ENCODE measurements around the gene PRDM5. TPM values are rescaled to one million over a fixed set of nuclear protein-coding genes. Genes with fewer than 3 reads are reported as not detected.

Gene PRDM5
- total and polyA plus RNA-seq, 9 of the 15 experiments (the other 6 are each of a cell fraction or from before 2014, with no cell fraction given), result not detected

DNA sequence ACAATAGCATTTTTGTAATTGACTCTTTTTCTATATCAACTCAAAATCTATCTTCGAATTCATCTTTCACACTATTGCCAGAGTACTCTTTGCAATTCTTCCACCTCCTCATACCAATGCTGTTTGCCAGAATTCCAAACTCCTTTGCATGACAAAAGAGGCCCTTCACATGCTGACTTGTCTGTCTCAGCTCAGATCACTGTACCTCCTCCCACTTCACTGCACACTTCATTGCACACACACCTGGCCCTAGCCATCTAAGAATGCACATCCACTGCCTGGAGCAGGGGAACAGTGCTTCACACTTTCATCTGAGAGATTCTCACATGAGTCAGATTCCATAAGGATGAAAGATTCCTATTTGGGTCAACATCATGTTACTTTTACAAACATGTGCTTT lies 56.5 kb downstream of the PRDM5 start:
- FAIRE-seq, result no peak
- DNase-seq (ENCODE audit: extremely low read depth in 1 of 4, low spot score in 3 of 4), result no peak
- Histone ChIP-seq H3K27ac (ENCODE audit: extremely low read depth, low read depth, low read length) (no peak overlapping the region), H3K79me2 (ENCODE audit: control insufficient read depth, insufficient read depth, low read length) (no peaks in the 10 kb centered on the region), H3K9me1 (ENCODE audit: control insufficient read depth, insufficient read depth, low read length) (no peaks in the 10 kb centered on the region), H3K36me3 (ENCODE audit: control insufficient read depth, insufficient read depth, low read length) (no peaks in the 10 kb centered on the region), H3K4me2 (ENCODE audit: insufficient read depth, low read length) (no peak overlapping the region), H3K4me1 (replicated peaks in 1 of 2; ENCODE audit: control insufficient read depth in 2 of 2, insufficient read depth in 2 of 2, low read length in 2 of 2) (no peaks in the 10 kb centered on the region), H2AFZ (ENCODE audit: low read depth, low read length) (no peak overlapping the region), H3K9me3 (replicated peaks; ENCODE audit: control insufficient read depth, insufficient read depth, low read depth, low read length) (no peaks in the 10 kb centered on the region; the same call in 1 of the 2 replicates), H3K9ac (ENCODE audit: insufficient read depth in 1 of 2, low read depth in 2 of 2, low read length in 2 of 2) (no peak overlapping the region), H3K4me3 (no peak overlapping the region), H3K27me3 (ENCODE audit: control insufficient read depth in 2 of 2, insufficient read depth in 2 of 2, low read length in 2 of 2) (no peaks in the 10 kb centered on the region), H4K20me1 (replicated peaks; ENCODE audit: control insufficient read depth, insufficient read depth, low read length) (no peaks in the 10 kb centered on the region)
- intact Hi-C loops (cut with micrococcal nuclease), result no loop called here
- BruUV-seq (replicated peaks), result no TSS peak
- TF ChIP-seq JUND (IDR thresholded peaks at IDR 0.05; ENCODE audit: borderline replicate concordance, low read depth, low read length) (no peak), JUND (tag; IDR thresholded peaks at IDR 0.05; ENCODE audit: borderline replicate concordance, low read depth, low read length) (no peak), ZNF75A (CRISPR knock-in tag; IDR thresholded peaks at IDR 0.05) (no peak)
- ChIA-PET POLR2A (no interaction called here), CTCF (ENCODE audit: low intra/inter-chr PET ratio) (no interaction called here)
- in situ Hi-C loops (cut with MboI), result no loop called here
- WGBS (ENCODE audit: insufficient coverage, low coverage, missing lambda C conversion rate), result 0% methylated on average over 1 of the region's 1 CpG
- no peak for ATAC-seq

DNA sequence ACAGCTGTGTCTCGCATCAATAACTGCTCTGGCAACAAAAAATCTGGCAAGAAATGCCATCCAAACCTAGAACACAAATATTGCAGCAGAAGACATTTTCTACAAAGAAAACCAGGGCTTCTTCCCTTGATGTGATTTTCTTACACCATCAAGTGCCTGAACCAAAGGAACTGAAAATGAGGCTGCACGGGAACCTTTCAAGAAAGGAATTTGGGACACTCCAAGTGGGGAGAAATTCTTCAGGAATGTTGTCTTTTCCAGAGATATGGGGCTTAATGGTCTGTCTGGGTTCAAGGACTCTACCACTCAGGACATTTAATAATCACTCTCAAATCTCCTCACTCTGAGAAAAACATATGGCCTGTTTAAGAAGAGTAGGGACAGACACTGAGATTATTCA lies 57.6 kb downstream of the PRDM5 start:
- 0% methylated on average over 2 of the region's 2 CpGs for WGBS (ENCODE audit: insufficient coverage, low coverage, missing lambda C conversion rate)
- no peak for TF ChIP-seq FOXK1 (CRISPR knock-in tag; IDR thresholded peaks at IDR 0.05; ENCODE audit: borderline replicate concordance)
- TF ChIP-seq ZBTB8A (IDR thresholded peaks at IDR 0.05; ENCODE audit: partially characterized antibody), result no peak
- TF ChIP-seq ILK (tag; IDR thresholded peaks at IDR 0.05; ENCODE audit: borderline replicate concordance, low read depth), result no peak
- TF ChIP-seq, protein P1, sequence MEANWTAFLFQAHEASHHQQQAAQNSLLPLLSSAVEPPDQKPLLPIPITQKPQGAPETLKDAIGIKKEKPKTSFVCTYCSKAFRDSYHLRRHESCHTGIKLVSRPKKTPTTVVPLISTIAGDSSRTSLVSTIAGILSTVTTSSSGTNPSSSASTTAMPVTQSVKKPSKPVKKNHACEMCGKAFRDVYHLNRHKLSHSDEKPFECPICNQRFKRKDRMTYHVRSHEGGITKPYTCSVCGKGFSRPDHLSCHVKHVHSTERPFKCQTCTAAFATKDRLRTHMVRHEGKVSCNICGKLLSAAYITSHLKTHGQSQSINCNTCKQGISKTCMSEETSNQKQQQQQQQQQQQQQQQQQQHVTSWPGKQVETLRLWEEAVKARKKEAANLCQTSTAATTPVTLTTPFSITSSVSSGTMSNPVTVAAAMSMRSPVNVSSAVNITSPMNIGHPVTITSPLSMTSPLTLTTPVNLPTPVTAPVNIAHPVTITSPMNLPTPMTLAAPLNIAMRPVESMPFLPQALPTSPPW (CRISPR knock-in tag; IDR thresholded peaks at IDR 0.05), result no peak
- no peak for TF ChIP-seq ZNF778 (CRISPR knock-in tag; IDR thresholded peaks at IDR 0.05)
- TF ChIP-seq KDM5B (IDR thresholded peaks at IDR 0.05; ENCODE audit: insufficient replicate concordance, low read depth, low read length), result no peak
- TF ChIP-seq SMARCB1 (IDR thresholded peaks at IDR 0.05; ENCODE audit: insufficient read length, low read depth), result no peak
- TF ChIP-seq PHF21A (IDR thresholded peaks at IDR 0.05; ENCODE audit: borderline replicate concordance, low read depth), result no peak
- TF ChIP-seq, protein P2, sequence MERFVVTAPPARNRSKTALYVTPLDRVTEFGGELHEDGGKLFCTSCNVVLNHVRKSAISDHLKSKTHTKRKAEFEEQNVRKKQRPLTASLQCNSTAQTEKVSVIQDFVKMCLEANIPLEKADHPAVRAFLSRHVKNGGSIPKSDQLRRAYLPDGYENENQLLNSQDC (CRISPR knock-in tag; IDR thresholded peaks at IDR 0.05), result no peak
- no peak for TF ChIP-seq CCNT2 (IDR thresholded peaks at IDR 0.05; ENCODE audit: borderline replicate concordance, extremely low read depth, insufficient read length, low read depth, low read length)
- no peak for TF ChIP-seq SMAD1 (IDR thresholded peaks at IDR 0.05; ENCODE audit: low read depth, low read length, partially characterized antibody)
- TF ChIP-seq SREBF1 (IDR thresholded peaks at IDR 0.05; ENCODE audit: borderline replicate concordance, low read depth, low read length), result no peak

More for the DNA sequence above, 57.6 kb downstream of the PRDM5 start:
- Histone ChIP-seq H3K9me1 (ENCODE audit: control insufficient read depth, insufficient read depth, low read length) (no peaks in the 10 kb centered on the region), H3K9ac (ENCODE audit: insufficient read depth in 1 of 2, low read depth in 2 of 2, low read length in 2 of 2) (no peak overlapping the region), H3K4me3 (no peak overlapping the region), H3K79me2 (ENCODE audit: control insufficient read depth, insufficient read depth, low read length) (no peaks in the 10 kb centered on the region), H3K9me3 (replicated peaks; ENCODE audit: control insufficient read depth, insufficient read depth, low read depth, low read length) (no peaks in the 10 kb centered on the region; the same call in 1 of the 2 replicates), H4K20me1 (replicated peaks; ENCODE audit: control insufficient read depth, insufficient read depth, low read length) (no peaks in the 10 kb centered on the region), H3K4me1 (replicated peaks in 1 of 2; ENCODE audit: control insufficient read depth in 2 of 2, insufficient read depth in 2 of 2, low read length in 2 of 2) (no peaks in the 10 kb centered on the region), H3K36me3 (ENCODE audit: control insufficient read depth, insufficient read depth, low read length) (no peaks in the 10 kb centered on the region), H3K27ac (ENCODE audit: extremely low read depth, low read depth, low read length) (no peak overlapping the region), H3K27me3 (ENCODE audit: control insufficient read depth in 2 of 2, insufficient read depth in 2 of 2, low read length in 2 of 2) (no peaks in the 10 kb centered on the region), H2AFZ (ENCODE audit: low read depth, low read length) (no peak overlapping the region), H3K4me2 (ENCODE audit: insufficient read depth, low read length) (no peak overlapping the region)
- no TSS peak for BruUV-seq (replicated peaks)
- intact Hi-C loops (cut with micrococcal nuclease), result no loop called here
- ChIA-PET CTCF (ENCODE audit: low intra/inter-chr PET ratio) (no interaction called here), POLR2A (no interaction called here)
- in situ Hi-C loops (cut with MboI), result no loop called here
- no peak for FAIRE-seq
- no peak for DNase-seq (ENCODE audit: extremely low read depth in 1 of 4, low spot score in 3 of 4)
- ATAC-seq, result no peak
